Measurements from ENCODE around the gene ATG9A.

Gene ATG9A, protein sequence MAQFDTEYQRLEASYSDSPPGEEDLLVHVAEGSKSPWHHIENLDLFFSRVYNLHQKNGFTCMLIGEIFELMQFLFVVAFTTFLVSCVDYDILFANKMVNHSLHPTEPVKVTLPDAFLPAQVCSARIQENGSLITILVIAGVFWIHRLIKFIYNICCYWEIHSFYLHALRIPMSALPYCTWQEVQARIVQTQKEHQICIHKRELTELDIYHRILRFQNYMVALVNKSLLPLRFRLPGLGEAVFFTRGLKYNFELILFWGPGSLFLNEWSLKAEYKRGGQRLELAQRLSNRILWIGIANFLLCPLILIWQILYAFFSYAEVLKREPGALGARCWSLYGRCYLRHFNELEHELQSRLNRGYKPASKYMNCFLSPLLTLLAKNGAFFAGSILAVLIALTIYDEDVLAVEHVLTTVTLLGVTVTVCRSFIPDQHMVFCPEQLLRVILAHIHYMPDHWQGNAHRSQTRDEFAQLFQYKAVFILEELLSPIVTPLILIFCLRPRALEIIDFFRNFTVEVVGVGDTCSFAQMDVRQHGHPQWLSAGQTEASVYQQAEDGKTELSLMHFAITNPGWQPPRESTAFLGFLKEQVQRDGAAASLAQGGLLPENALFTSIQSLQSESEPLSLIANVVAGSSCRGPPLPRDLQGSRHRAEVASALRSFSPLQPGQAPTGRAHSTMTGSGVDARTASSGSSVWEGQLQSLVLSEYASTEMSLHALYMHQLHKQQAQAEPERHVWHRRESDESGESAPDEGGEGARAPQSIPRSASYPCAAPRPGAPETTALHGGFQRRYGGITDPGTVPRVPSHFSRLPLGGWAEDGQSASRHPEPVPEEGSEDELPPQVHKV

GRCh38 chr2:219229305-219230058, at the start of gene ATG9A, which contains the start of gene ANKZF1:
Gene ATG9A (minus strand): TSS chr2:219229636. CDS start chr2:219228024, 1,612 bp downstream.
Gene ANKZF1 (plus strand): TSS chr2:219229806. CDS start chr2:219230258, 452 bp downstream.
- TF ChIP-seq, protein P1, sequence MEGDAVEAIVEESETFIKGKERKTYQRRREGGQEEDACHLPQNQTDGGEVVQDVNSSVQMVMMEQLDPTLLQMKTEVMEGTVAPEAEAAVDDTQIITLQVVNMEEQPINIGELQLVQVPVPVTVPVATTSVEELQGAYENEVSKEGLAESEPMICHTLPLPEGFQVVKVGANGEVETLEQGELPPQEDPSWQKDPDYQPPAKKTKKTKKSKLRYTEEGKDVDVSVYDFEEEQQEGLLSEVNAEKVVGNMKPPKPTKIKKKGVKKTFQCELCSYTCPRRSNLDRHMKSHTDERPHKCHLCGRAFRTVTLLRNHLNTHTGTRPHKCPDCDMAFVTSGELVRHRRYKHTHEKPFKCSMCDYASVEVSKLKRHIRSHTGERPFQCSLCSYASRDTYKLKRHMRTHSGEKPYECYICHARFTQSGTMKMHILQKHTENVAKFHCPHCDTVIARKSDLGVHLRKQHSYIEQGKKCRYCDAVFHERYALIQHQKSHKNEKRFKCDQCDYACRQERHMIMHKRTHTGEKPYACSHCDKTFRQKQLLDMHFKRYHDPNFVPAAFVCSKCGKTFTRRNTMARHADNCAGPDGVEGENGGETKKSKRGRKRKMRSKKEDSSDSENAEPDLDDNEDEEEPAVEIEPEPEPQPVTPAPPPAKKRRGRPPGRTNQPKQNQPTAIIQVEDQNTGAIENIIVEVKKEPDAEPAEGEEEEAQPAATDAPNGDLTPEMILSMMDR (IDR thresholded peaks at IDR 0.05; ENCODE audit: extremely low read depth, missing control alignments): no peak
- DNase-seq (ENCODE audit: low spot score): peak; percentile 99

GRCh38 chr2:219278655-219279150, 49.3 kb upstream of the ATG9A start:
- DNase-seq (ENCODE audit: low spot score): peak; percentile 35
- TF ChIP-seq, protein P1 (IDR thresholded peaks at IDR 0.05; ENCODE audit: extremely low read depth, missing control alignments): no peak

GRCh38 chr2:219277703-219278654, 48.5 kb upstream of the ATG9A start:
- TF ChIP-seq, protein P1 (IDR thresholded peaks at IDR 0.05; ENCODE audit: extremely low read depth, missing control alignments): peak; percentile 85
- peak; percentile 79 for DNase-seq (ENCODE audit: low spot score)

- no peak for DNase-seq (ENCODE audit: low spot score)
- TF ChIP-seq, protein P1 (IDR thresholded peaks at IDR 0.05; ENCODE audit: extremely low read depth, missing control alignments): no peak
These were observed 45.0 kb upstream of the ATG9A start for GRCh38 chr2:219274361-219274921.

- DNase-seq (ENCODE audit: low spot score): no peak
- TF ChIP-seq, protein P1 (IDR thresholded peaks at IDR 0.05; ENCODE audit: extremely low read depth, missing control alignments): no peak
These were observed 44.5 kb upstream of the ATG9A start for GRCh38 chr2:219273937-219274336.

DNA sequence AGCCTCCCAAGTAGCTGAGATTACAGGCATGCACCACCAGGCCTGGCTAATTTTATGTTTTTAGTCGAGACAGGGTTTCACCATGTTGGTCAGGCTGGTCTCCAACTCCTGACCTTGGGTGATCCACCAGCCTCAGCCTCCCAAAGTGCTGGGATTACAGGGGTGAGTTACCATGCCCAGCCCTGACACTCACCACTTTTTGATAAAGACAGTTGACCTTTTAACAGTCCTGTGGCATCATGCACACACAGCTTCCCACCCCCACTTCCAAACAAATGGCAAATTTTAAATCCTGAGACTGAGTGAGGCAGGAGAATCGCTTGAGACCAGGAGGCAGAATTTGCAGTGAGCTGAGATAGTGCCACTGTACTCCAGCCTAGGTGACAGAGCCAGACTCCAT, 43.6 kb upstream of the ATG9A start:
- TF ChIP-seq, protein P1 (IDR thresholded peaks at IDR 0.05; ENCODE audit: extremely low read depth, missing control alignments): no peak
- no peak for DNase-seq (ENCODE audit: low spot score)
